ENCODE results near the gene RNF213.

Gene RNF213

GRCh38 chr17:80365001-80365965 is 104.6 kb downstream of the RNF213 start:
- no peak for DNase-seq (ENCODE audit: extremely low read depth in 1 of 2, low read depth in 1 of 2)

- no peak for DNase-seq (ENCODE audit: extremely low read depth in 1 of 2, low read depth in 1 of 2)
These were observed 105.3 kb downstream of the RNF213 start for GRCh38 chr17:80365983-80366382.

- DNase-seq (ENCODE audit: extremely low read depth in 1 of 2, low read depth in 1 of 2) = no peak
These were observed 106.9 kb downstream of the RNF213 start for GRCh38 chr17:80367503-80367902.

GRCh38 chr17:80371196-80371595 is 110.5 kb downstream of the RNF213 start:
- DNase-seq (ENCODE audit: extremely low read depth in 1 of 2, low read depth in 1 of 2) = no peak

- DNase-seq (ENCODE audit: extremely low read depth in 1 of 2, low read depth in 1 of 2) = no peak
These were observed 111.8 kb downstream of the RNF213 start for GRCh38 chr17:80372456-80372855.

- no peak for DNase-seq (ENCODE audit: extremely low read depth in 1 of 2, low read depth in 1 of 2)
These were observed 112.4 kb downstream of the RNF213 start for GRCh38 chr17:80372922-80373570.

- DNase-seq (ENCODE audit: extremely low read depth in 1 of 2, low read depth in 1 of 2) = no peak
These were observed 113.5 kb downstream of the RNF213 start for GRCh38 chr17:80374039-80374731.

- DNase-seq (ENCODE audit: extremely low read depth in 1 of 2, low read depth in 1 of 2) = no peak
These were observed 114.3 kb downstream of the RNF213 start for GRCh38 chr17:80374732-80375585.

- DNase-seq (ENCODE audit: extremely low read depth in 1 of 2, low read depth in 1 of 2) = no peak
These were observed 115.9 kb downstream of the RNF213 start for GRCh38 chr17:80376531-80376930.

- no peak for DNase-seq (ENCODE audit: extremely low read depth in 1 of 2, low read depth in 1 of 2)
These were observed 117.1 kb downstream of the RNF213 start for GRCh38 chr17:80377798-80378197.

GRCh38 chr17:80379348-80379747 is 118.7 kb downstream of the RNF213 start:
- DNase-seq (ENCODE audit: extremely low read depth in 1 of 2, low read depth in 1 of 2) = no peak

- no peak for DNase-seq (ENCODE audit: extremely low read depth in 1 of 2, low read depth in 1 of 2)
These were observed 119.4 kb downstream of the RNF213 start for GRCh38 chr17:80380068-80380467.

- no peak for DNase-seq (ENCODE audit: extremely low read depth in 1 of 2, low read depth in 1 of 2)
These were observed 119.9 kb downstream of the RNF213 start for GRCh38 chr17:80380555-80381002.

GRCh38 chr17:80381416-80381923 is 120.8 kb downstream of the RNF213 start:
- DNase-seq (ENCODE audit: extremely low read depth in 1 of 2, low read depth in 1 of 2) = no peak

- no peak for DNase-seq (ENCODE audit: extremely low read depth in 1 of 2, low read depth in 1 of 2)
These were observed 121.8 kb downstream of the RNF213 start for GRCh38 chr17:80382446-80382845.

GRCh38 chr17:80382956-80383355 is 122.3 kb downstream of the RNF213 start:
- no peak for DNase-seq (ENCODE audit: extremely low read depth in 1 of 2, low read depth in 1 of 2)

GRCh38 chr17:80384078-80384960 is 123.7 kb downstream of the RNF213 start:
- no peak for DNase-seq (ENCODE audit: extremely low read depth in 1 of 2, low read depth in 1 of 2)

- no peak for DNase-seq (ENCODE audit: extremely low read depth in 1 of 2, low read depth in 1 of 2)
These were observed 124.4 kb downstream of the RNF213 start for GRCh38 chr17:80385046-80385445.

- DNase-seq (ENCODE audit: extremely low read depth in 1 of 2, low read depth in 1 of 2) = no peak
These were observed 125.7 kb downstream of the RNF213 start for GRCh38 chr17:80386341-80386740.

All from activated CD8-positive, alpha-beta memory T cell treated with anti-CD3 and anti-CD28 coated beads for 1 hour (primary cell).